ENCODE data around the gene CCDC78. TPM values are rescaled to one million over a fixed set of nuclear protein-coding genes. Genes with fewer than 3 reads are reported as not detected.
A peak's percentile ranks its signal among the peaks of the same experiment; 100 is the strongest.

CCDC78 gene
- total and polyA plus RNA-seq, 2 experiments from 2014 or later: 10.5 to 12.6 TPM

DNA sequence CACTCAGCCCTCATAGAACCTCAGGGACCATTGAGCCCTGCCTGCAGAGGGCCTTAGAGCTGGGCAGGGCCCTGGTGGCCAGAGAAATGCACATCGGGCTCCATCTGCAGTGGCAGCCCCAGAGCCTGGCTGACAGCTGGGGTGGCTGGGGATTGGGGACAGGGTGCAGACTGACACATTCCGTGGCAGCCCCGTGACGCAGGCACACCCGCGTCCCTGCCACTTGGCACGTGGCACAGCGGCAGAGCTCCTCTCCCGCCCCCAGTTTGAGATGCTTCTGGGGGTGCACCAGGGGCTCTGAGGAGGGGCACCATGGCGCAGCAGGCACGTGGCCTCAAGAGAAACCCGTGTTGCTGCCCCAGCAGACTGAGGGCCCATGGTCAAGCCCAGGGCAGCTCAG, 22.8 kb downstream of the CCDC78 start (continued):
- TF ChIP-seq, protein P1, sequence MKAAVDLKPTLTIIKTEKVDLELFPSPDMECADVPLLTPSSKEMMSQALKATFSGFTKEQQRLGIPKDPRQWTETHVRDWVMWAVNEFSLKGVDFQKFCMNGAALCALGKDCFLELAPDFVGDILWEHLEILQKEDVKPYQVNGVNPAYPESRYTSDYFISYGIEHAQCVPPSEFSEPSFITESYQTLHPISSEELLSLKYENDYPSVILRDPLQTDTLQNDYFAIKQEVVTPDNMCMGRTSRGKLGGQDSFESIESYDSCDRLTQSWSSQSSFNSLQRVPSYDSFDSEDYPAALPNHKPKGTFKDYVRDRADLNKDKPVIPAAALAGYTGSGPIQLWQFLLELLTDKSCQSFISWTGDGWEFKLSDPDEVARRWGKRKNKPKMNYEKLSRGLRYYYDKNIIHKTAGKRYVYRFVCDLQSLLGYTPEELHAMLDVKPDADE (IDR thresholded peaks at IDR 0.05): no peak
- TF ChIP-seq CREB1 (CRISPR knock-in tag; IDR thresholded peaks at IDR 0.05; ENCODE audit: low read depth): no peak
- no peak for TF ChIP-seq STAT1 (IDR thresholded peaks at IDR 0.05; ENCODE audit: unreplicated experiment)
- TF ChIP-seq, protein P2, sequence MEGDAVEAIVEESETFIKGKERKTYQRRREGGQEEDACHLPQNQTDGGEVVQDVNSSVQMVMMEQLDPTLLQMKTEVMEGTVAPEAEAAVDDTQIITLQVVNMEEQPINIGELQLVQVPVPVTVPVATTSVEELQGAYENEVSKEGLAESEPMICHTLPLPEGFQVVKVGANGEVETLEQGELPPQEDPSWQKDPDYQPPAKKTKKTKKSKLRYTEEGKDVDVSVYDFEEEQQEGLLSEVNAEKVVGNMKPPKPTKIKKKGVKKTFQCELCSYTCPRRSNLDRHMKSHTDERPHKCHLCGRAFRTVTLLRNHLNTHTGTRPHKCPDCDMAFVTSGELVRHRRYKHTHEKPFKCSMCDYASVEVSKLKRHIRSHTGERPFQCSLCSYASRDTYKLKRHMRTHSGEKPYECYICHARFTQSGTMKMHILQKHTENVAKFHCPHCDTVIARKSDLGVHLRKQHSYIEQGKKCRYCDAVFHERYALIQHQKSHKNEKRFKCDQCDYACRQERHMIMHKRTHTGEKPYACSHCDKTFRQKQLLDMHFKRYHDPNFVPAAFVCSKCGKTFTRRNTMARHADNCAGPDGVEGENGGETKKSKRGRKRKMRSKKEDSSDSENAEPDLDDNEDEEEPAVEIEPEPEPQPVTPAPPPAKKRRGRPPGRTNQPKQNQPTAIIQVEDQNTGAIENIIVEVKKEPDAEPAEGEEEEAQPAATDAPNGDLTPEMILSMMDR (conservative IDR thresholded peaks at IDR 0.05; ENCODE audit: low read depth in 2 of 2): no peak
- no peak for TF ChIP-seq POLR2AphosphoS5 (IDR thresholded peaks at IDR 0.05; ENCODE audit: low read depth)
- TF ChIP-seq ZNF114 (CRISPR knock-in tag; IDR thresholded peaks at IDR 0.05): no peak

DNA sequence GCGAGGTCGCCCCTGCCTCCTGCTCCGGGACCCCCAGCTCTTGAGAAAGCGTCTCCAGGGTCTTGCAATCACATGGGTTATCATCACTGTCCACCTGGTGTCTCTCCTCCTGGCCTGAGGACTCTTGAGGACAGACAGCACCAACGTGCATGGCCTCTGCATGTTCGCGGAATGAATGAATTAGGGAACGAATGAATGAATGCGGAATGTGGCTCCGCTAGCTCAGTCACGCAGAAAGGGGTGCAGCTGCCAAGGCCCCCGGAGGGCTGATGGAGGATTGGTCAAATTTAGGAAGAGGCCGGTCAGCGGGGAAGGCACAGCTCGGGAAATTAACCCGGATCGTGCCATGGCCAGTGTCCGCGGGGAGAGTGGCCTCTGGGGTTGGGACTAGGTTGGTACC, 23.9 kb downstream of the CCDC78 start:
- Mint-ChIP-seq H3K36me3 (ENCODE audit: low read depth) (no peaks in the 10 kb centered on the region), H3K4me1 (no peaks in the 10 kb centered on the region), H3K4me3 (no peak overlapping the region; the same call in 2 of the 3 replicates), H3K27ac (no peak overlapping the region), H3K9me3 (no peaks in the 10 kb centered on the region; the same call in 2 of the 3 replicates), H3K27me3 (ENCODE audit: insufficient read depth, low read depth, poor library complexity) (peaks cover 78% of the 10 kb centered on the region)
- Histone ChIP-seq H3K4me1 (ENCODE audit: insufficient read depth) (no peaks in the 10 kb centered on the region), H3K9me2 (ENCODE audit: insufficient read depth) (no peaks in the 10 kb centered on the region), H3K36me3 (ENCODE audit: insufficient read depth) (no peaks in the 10 kb centered on the region), H3K27ac (ENCODE audit: low read depth) (no peak overlapping the region), H3K4me3 (no peak overlapping the region), H3K79me2 (replicated peaks; ENCODE audit: insufficient read depth) (no peaks in the 10 kb centered on the region), H2AFZ (no peak overlapping the region), H3K27me3 (ENCODE audit: insufficient read depth) (peaks cover 92% of the 10 kb centered on the region), H3F3A (replicated peaks; ENCODE audit: low read depth) (0 out of 2 replicates have a peak, but pooled peaks cover 6% of the 10 kb centered on the region), H4K20me1 (replicated peaks; ENCODE audit: insufficient read depth) (no peaks in the 10 kb centered on the region; the same call in 1 of the 2 replicates), H3K4me2 (no peak overlapping the region)
- TF ChIP-seq POLR2AphosphoS5 (IDR thresholded peaks at IDR 0.05; ENCODE audit: low read depth) (no peak), EZH2phosphoT487 (IDR thresholded peaks at IDR 0.05; ENCODE audit: unreplicated experiment) (no peak)
- DNase-seq (ENCODE audit: low spot score) (no peak), ATAC-seq (no peak)

DNA sequence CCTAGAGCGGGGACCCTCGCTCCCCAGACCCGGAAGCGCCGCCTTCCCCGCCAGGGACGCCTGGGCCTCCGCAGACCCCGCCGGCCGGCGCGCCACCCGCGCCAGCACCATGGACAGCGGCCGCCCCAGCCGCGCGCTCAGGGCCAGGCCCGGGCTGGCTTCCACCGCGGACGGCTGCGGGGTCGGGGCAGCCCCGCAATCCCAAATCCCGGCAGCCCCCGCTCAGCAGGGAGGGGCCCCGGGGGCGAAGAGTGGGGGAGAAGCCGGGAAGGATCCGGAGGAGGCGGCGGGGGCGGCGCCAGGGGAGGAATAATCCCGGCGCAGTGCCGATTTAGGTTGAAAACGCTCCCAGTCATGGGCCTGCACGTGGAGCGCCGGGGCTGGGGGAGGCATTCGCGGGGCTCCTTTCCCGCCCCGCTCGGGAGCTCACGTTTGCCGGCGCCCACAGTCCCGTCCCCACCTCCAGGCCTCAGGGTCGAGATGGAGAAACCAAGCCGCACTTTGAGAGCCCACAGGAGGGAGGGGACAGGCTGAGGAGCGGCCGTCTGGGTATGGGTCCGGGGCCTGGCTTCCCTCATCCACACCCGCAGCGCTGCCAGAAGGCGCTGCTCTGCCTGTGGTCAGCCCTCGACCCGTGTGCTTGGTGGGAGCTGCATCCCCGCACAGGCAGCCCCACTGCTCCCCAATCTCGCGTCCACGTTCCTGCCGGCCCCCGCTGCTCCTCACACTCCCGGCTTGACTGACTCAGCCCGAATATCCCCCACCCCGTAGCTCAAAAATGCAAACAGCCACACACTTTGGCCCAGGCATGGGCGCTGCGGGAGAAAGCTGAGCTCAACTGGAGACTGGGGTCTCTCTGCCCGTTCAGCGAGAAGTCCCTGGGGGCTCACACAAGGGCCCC, 25.3 kb downstream of the CCDC78 start:
- peak; percentile 71 for DNase-seq (ENCODE audit: low spot score)
- H2AFZ ChIP-seq: no peak overlapping the region
- peak; percentile 79 for ATAC-seq
- H3K4me3 Mint-ChIP-seq: no peak overlapping the region
- no peaks in the 10 kb centered on the region for H3K79me2 ChIP-seq (replicated peaks; ENCODE audit: insufficient read depth)
- peak overlapping the region; percentile 46 for H3K4me3 ChIP-seq
- peaks cover 84% of the 10 kb centered on the region for H3K27me3 ChIP-seq (ENCODE audit: insufficient read depth)
- H3K36me3 Mint-ChIP-seq (ENCODE audit: low read depth): no peaks in the 10 kb centered on the region
- H3K9me2 ChIP-seq (ENCODE audit: insufficient read depth): no peaks in the 10 kb centered on the region
- H3K36me3 ChIP-seq (ENCODE audit: insufficient read depth): no peaks in the 10 kb centered on the region
- peaks cover 71% of the 10 kb centered on the region for H3K27me3 Mint-ChIP-seq (ENCODE audit: insufficient read depth, low read depth, poor library complexity)
- H3K4me2 ChIP-seq: peak overlapping the region; percentile 68; the same call in 1 of the 2 replicates
- H3F3A ChIP-seq (replicated peaks; ENCODE audit: low read depth): no peaks in the 10 kb centered on the region
- no peaks in the 10 kb centered on the region; the same call in 2 of the 3 replicates for H3K9me3 Mint-ChIP-seq
- no peaks in the 10 kb centered on the region; the same call in 1 of the 2 replicates for H4K20me1 ChIP-seq (replicated peaks; ENCODE audit: insufficient read depth)
- H3K4me1 ChIP-seq (ENCODE audit: insufficient read depth): no peaks in the 10 kb centered on the region; the same call in 1 of the 2 replicates
- no peak overlapping the region for H3K27ac ChIP-seq (ENCODE audit: low read depth)
- no peaks in the 10 kb centered on the region for H3K4me1 Mint-ChIP-seq
- H3K27ac Mint-ChIP-seq: no peak overlapping the region
- TF ChIP-seq POLR2AphosphoS5 (IDR thresholded peaks at IDR 0.05; ENCODE audit: low read depth) (0 out of 2 replicates have a peak, but pooled peaks have one; percentile 21), ZNF331 (CRISPR knock-in tag; IDR thresholded peaks at IDR 0.05; ENCODE audit: low read depth) (no peak), NANOG (IDR thresholded peaks at IDR 0.05; ENCODE audit: borderline replicate concordance) (no peak), JUNB (IDR thresholded peaks at IDR 0.05; ENCODE audit: unreplicated experiment) (no peak), EZH2phosphoT487 (IDR thresholded peaks at IDR 0.05; ENCODE audit: unreplicated experiment) (no peak), CREB1 (CRISPR knock-in tag; IDR thresholded peaks at IDR 0.05; ENCODE audit: low read depth) (no peak)
- TF ChIP-seq, protein P3, sequence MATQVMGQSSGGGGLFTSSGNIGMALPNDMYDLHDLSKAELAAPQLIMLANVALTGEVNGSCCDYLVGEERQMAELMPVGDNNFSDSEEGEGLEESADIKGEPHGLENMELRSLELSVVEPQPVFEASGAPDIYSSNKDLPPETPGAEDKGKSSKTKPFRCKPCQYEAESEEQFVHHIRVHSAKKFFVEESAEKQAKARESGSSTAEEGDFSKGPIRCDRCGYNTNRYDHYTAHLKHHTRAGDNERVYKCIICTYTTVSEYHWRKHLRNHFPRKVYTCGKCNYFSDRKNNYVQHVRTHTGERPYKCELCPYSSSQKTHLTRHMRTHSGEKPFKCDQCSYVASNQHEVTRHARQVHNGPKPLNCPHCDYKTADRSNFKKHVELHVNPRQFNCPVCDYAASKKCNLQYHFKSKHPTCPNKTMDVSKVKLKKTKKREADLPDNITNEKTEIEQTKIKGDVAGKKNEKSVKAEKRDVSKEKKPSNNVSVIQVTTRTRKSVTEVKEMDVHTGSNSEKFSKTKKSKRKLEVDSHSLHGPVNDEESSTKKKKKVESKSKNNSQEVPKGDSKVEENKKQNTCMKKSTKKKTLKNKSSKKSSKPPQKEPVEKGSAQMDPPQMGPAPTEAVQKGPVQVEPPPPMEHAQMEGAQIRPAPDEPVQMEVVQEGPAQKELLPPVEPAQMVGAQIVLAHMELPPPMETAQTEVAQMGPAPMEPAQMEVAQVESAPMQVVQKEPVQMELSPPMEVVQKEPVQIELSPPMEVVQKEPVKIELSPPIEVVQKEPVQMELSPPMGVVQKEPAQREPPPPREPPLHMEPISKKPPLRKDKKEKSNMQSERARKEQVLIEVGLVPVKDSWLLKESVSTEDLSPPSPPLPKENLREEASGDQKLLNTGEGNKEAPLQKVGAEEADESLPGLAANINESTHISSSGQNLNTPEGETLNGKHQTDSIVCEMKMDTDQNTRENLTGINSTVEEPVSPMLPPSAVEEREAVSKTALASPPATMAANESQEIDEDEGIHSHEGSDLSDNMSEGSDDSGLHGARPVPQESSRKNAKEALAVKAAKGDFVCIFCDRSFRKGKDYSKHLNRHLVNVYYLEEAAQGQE (IDR thresholded peaks at IDR 0.05; ENCODE audit: unreplicated experiment): peak; percentile 84
- TF ChIP-seq, protein P2 (conservative IDR thresholded peaks at IDR 0.05; ENCODE audit: low read depth in 2 of 2): no peak

Measured in GM23338 (cell line).